Measurements from ENCODE around the gene GAGE10. TPM values are rescaled to one million over a fixed set of nuclear protein-coding genes. Genes with fewer than 3 reads are reported as not detected.
A peak's percentile ranks its signal among the peaks of the same experiment; 100 is the strongest.

Gene GAGE10
- total RNA-seq, 2 donors from 2014 or later: not detected

- Mint-ChIP-seq H3K36me3 (no peaks in the 10 kb centered on the region), H3K27ac (peak overlapping the region; percentile 94 to 98), H3K4me3 (peak overlapping the region; percentile 91), H3K9me3 (no peaks in the 10 kb centered on the region), H3K4me1 (ENCODE audit: low read depth in 2 of 2) (peaks cover 23 to 43% of the 10 kb centered on the region in 2 donors), H3K27me3 (peaks cover 0 to 4% of the 10 kb centered on the region in 2 donors)
- ATAC-seq (peak; percentile 93), DNase-seq (ENCODE audit: low spot score) (peak; percentile 96)
Observed at GRCh38 chrX:49269010-49269766, 34.3 kb upstream of the GAGE10 start.

DNA sequence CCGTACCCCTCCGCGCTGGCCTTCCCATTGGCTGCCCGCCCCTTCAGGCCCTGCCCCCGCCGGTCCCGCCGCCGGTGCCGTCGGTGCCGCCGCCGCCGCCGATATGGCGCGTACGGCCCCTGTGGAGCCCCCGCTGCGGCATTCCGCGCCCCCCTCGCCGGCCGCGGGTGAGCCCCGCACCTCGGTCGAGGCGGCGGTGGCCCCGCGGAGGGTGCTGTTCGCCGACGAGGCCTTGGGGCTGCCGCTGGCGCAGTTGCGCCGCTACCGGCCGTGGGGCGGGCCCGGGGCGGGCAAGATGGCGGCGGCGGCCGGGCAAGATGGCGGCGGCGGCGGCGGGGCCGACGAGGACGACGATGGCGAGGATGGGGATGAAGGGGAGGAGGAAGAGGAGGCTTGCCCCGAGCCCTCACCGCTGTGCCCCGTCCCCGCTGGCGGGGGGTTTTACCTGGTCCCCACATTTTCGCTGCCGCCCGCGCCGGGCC, 33.6 kb upstream of the GAGE10 start, which contains the start of gene PPP1R3F:
Gene PPP1R3F (plus strand): TSS at position 27 of the 482 bp plus-strand sequence. CDS start 77 bp downstream, at position 104.
- H3K9me3 Mint-ChIP-seq: no peaks in the 10 kb centered on the region
- ATAC-seq (peak; percentile 5 to 16), DNase-seq (ENCODE audit: low spot score) (no peak)
- peak within 1 kb of the TSS; percentile 94 to 98 for H3K27ac Mint-ChIP-seq
- peak within 1 kb of the TSS; percentile 91 for H3K4me3 Mint-ChIP-seq
- peaks cover under 1% of the 10 kb centered on the region for H3K36me3 Mint-ChIP-seq
- peaks cover 0 to 4% of the 10 kb centered on the region in 2 donors for H3K27me3 Mint-ChIP-seq
- peaks cover 26 to 49% of the 10 kb centered on the region in 2 donors for H3K4me1 Mint-ChIP-seq (ENCODE audit: low read depth in 2 of 2)

GRCh38 chrX:49270249-49270921, 33.1 kb upstream of the GAGE10 start:
- peak overlapping the region; percentile 67 for H3K4me3 Mint-ChIP-seq
- peaks cover 30 to 54% of the 10 kb centered on the region in 2 donors for H3K4me1 Mint-ChIP-seq (ENCODE audit: low read depth in 2 of 2)
- H3K9me3 Mint-ChIP-seq: no peaks in the 10 kb centered on the region
- ATAC-seq (no peak), DNase-seq (ENCODE audit: low spot score) (no peak)
- H3K27me3 Mint-ChIP-seq: peaks cover 0 to 4% of the 10 kb centered on the region in 2 donors
- H3K27ac Mint-ChIP-seq: peak overlapping the region; percentile 12 to 57
- peaks cover 6% of the 10 kb centered on the region for H3K36me3 Mint-ChIP-seq

DNA sequence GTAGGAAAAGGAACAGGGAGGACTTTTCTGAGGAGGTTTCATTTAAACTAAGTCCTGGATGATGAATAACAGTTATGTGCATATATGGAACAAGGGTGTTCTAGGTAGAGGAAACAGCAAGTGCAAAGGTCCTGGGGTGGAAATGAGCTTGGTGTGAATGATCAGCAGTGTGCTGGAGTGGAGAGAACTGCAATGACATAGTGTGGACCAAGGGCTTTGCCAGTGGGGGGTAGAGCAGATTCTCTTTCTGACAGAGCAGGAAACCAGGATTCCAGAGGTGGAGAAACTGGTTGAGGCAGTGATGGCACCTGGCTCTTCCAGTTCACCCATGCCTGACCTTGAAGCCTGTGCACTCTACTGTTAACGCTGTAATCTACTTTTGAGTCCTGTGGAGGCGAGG, 32.1 kb upstream of the GAGE10 start:
- Mint-ChIP-seq H3K9me3 (no peaks in the 10 kb centered on the region), H3K27ac (peak overlapping the region; percentile 12 to 57), H3K36me3 (peaks cover 6% of the 10 kb centered on the region), H3K4me1 (ENCODE audit: low read depth in 2 of 2) (peaks cover 34 to 56% of the 10 kb centered on the region in 2 donors), H3K27me3 (peaks cover 0 to 4% of the 10 kb centered on the region in 2 donors), H3K4me3 (peak overlapping the region; percentile 67)
- DNase-seq (ENCODE audit: low spot score): no peak
- no peak for ATAC-seq

DNA sequence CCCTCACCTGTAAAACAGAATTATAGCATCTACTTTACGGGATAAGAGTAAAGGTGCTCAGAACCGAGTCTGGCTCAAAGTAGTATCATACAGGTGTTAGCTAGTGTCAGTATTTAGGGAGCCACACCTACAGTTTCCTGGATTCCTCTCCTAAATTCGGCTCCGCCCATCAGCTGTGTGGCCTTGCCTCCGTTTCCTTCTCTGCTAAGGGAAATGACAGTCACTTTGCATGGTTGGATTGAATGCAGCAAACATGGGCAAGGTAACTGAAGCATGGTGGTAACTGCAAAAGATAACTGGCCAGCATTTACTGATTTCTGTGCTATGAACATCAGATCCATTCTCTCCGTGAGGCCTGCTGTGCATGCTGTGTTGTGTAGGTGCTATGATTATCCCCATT, 31.0 kb upstream of the GAGE10 start:
- H3K9me3 Mint-ChIP-seq: no peaks in the 10 kb centered on the region
- no peak for DNase-seq (ENCODE audit: low spot score)

GRCh38 chrX:49273181-49273727, 30.2 kb upstream of the GAGE10 start:
- Mint-ChIP-seq H3K9me3 (no peaks in the 10 kb centered on the region), H3K27ac (peak overlapping the region in 1 of 2 donors; percentile 56), H3K4me3 (peak overlapping the region; percentile 68), H3K36me3 (peaks cover 6% of the 10 kb centered on the region), H3K27me3 (peaks cover 0 to 4% of the 10 kb centered on the region in 2 donors), H3K4me1 (ENCODE audit: low read depth in 2 of 2) (peaks cover 34 to 55% of the 10 kb centered on the region in 2 donors)
- ATAC-seq: no peak
- DNase-seq (ENCODE audit: low spot score): no peak

More for the DNA sequence above, 31.0 kb upstream of the GAGE10 start:
- Mint-ChIP-seq H3K4me3 (peak overlapping the region; percentile 68), H3K27ac (peak overlapping the region in 1 of 2 donors; percentile 56), H3K4me1 (ENCODE audit: low read depth in 2 of 2) (peaks cover 34 to 56% of the 10 kb centered on the region in 2 donors), H3K27me3 (peaks cover 0 to 4% of the 10 kb centered on the region in 2 donors), H3K36me3 (peaks cover 6% of the 10 kb centered on the region)
- no peak for ATAC-seq

DNA sequence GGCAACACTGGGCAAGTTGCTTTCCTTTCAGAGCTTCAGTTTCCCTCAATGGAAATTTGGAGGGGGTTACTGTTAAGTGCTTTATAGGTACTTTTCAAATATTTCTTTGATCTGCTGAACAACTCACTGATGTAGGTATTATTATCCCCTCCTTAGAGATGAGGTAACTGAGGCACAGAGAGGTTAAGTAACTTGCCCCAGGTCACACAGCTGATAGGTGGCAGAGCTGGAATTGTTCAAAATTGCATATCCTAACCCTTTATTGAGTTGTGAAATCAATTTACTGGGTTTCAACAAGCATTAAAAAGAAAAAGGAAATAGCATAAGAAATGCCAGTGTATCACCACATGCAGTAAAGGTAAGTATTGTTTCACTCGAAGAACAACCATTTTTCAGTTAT, 27.2 kb upstream of the GAGE10 start:
- H3K36me3 Mint-ChIP-seq: peaks cover 6% of the 10 kb centered on the region
- H3K27ac Mint-ChIP-seq: no peak overlapping the region
- ATAC-seq: no peak
- H3K27me3 Mint-ChIP-seq: peaks cover 0 to under 1% of the 10 kb centered on the region in 2 donors
- H3K9me3 Mint-ChIP-seq: no peaks in the 10 kb centered on the region
- DNase-seq (ENCODE audit: low spot score): no peak
- H3K4me3 Mint-ChIP-seq: no peak overlapping the region
- H3K4me1 Mint-ChIP-seq (ENCODE audit: low read depth in 2 of 2): peaks cover 26 to 41% of the 10 kb centered on the region in 2 donors

GRCh38 chrX:49276671-49277534, 26.5 kb upstream of the GAGE10 start:
- no peaks in the 10 kb centered on the region for H3K9me3 Mint-ChIP-seq
- H3K4me3 Mint-ChIP-seq: peak overlapping the region; percentile 15
- ATAC-seq (no peak), DNase-seq (ENCODE audit: low spot score) (no peak)
- peaks cover 6% of the 10 kb centered on the region for H3K36me3 Mint-ChIP-seq
- H3K4me1 Mint-ChIP-seq (ENCODE audit: low read depth in 2 of 2): peaks cover 24 to 34% of the 10 kb centered on the region in 2 donors
- peak overlapping the region; percentile 4 to 64 for H3K27ac Mint-ChIP-seq
- H3K27me3 Mint-ChIP-seq: no peaks in the 10 kb centered on the region

DNA sequence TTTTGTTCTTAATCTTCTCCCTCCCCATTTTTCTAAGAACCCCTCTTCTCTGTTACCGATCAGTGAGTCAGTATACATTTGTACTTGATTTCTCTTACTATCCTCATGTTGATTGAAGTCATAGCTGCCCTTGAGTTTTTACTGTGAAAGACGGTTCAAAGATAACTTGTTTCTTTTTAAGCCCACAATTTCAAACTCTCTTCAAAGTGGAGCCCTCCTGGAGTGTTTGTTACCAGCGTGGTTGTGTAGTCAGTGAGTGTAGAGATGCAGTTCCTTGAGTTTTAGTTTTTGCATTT, 26.0 kb upstream of the GAGE10 start:
- Mint-ChIP-seq H3K27ac (peak overlapping the region; percentile 4 to 64), H3K4me1 (ENCODE audit: low read depth in 2 of 2) (peaks cover 23 to 34% of the 10 kb centered on the region in 2 donors), H3K9me3 (no peaks in the 10 kb centered on the region), H3K27me3 (peaks cover 0 to 4% of the 10 kb centered on the region in 2 donors), H3K4me3 (no peak overlapping the region), H3K36me3 (peaks cover 6% of the 10 kb centered on the region)
- DNase-seq (ENCODE audit: low spot score): no peak
- no peak for ATAC-seq

DNA sequence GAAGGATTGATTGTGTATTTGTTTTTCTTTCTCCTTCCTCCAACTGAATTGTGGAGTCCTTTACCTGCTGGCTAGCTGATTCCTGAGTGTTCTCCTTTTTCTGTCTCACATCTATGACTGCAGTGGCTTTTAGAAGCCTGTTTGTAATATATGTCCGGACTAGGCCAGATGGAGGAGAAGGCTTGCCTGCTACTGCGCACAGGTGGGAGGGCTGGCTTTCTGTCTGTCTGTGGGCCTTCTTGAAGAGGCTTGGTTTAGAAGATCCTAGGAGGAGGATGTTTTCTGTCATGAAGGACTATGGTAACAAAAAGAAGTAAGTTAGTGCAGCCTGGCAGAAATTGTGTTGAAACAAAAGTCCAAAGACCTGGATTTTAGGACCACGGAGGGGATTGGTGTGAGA, 25.4 kb upstream of the GAGE10 start:
- Mint-ChIP-seq H3K36me3 (peaks cover 6% of the 10 kb centered on the region), H3K27me3 (peaks cover 0 to 5% of the 10 kb centered on the region in 2 donors), H3K9me3 (no peaks in the 10 kb centered on the region), H3K4me1 (ENCODE audit: low read depth in 2 of 2) (peaks cover 19 to 31% of the 10 kb centered on the region in 2 donors), H3K4me3 (no peak overlapping the region), H3K27ac (peak overlapping the region in 1 of 2 donors; percentile 64)
- no peak for DNase-seq (ENCODE audit: low spot score)
- ATAC-seq: no peak

DNA sequence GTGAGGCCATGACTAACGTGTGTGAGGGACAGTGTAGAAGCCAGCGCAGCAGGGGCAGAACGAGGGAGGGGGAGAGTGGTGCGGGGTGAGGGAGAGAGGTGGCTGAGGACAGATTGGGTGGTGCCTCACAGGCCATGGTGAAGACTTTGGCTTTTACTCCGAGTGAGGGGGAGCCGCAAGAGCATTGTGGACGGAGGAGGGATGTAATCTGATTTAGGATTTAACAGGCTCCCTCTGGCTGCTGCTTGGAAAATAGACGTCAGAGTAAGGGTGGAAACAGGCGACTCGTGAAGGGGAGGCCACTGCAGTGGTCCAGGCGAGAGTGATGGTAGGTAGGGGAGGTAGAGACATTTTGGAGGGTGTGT, 20.8 kb upstream of the GAGE10 start:
- peaks cover 0 to 5% of the 10 kb centered on the region in 2 donors for H3K27me3 Mint-ChIP-seq
- H3K4me3 Mint-ChIP-seq: no peak overlapping the region
- ATAC-seq: no peak
- H3K36me3 Mint-ChIP-seq: no peaks in the 10 kb centered on the region
- no peaks in the 10 kb centered on the region for H3K9me3 Mint-ChIP-seq
- H3K4me1 Mint-ChIP-seq (ENCODE audit: low read depth in 2 of 2): peaks cover 5 to 8% of the 10 kb centered on the region in 2 donors
- DNase-seq (ENCODE audit: low spot score): no peak
- peak overlapping the region in 1 of 2 donors; percentile 29 for H3K27ac Mint-ChIP-seq

DNA sequence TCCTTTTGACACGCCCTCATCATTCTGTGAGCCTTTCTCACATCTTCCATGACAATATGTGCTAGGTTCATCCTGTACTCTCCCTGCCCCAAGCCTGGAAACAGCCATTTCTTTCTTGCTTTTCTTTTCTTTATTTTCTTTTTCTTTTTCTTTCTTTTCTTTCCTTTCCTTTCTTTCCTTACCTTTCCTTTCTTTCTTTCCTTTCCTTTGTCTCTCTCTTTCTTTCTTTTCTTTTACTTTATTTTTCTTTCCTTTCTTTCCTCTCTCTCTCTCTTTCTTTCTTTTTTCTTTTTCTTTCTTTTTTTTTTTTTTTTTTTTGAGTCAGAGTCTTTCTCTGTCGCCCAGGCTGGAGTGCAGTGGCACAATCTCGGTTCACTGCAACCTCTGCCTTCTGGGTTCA, 19.2 kb upstream of the GAGE10 start:
- Mint-ChIP-seq H3K4me3 (no peak overlapping the region), H3K27ac (no peak overlapping the region), H3K27me3 (peaks cover 0 to 7% of the 10 kb centered on the region in 2 donors), H3K4me1 (ENCODE audit: low read depth in 2 of 2) (peaks cover 7 to 11% of the 10 kb centered on the region in 2 donors), H3K9me3 (no peaks in the 10 kb centered on the region), H3K36me3 (no peaks in the 10 kb centered on the region)
- no peak for DNase-seq (ENCODE audit: low spot score)
- ATAC-seq: no peak

GRCh38 chrX:49286136-49286535, 17.3 kb upstream of the GAGE10 start:
- no peak overlapping the region for H3K27ac Mint-ChIP-seq
- no peak overlapping the region for H3K4me3 Mint-ChIP-seq
- peaks cover 0 to 8% of the 10 kb centered on the region in 2 donors for H3K27me3 Mint-ChIP-seq
- no peaks in the 10 kb centered on the region for H3K9me3 Mint-ChIP-seq
- H3K36me3 Mint-ChIP-seq: no peaks in the 10 kb centered on the region
- DNase-seq (ENCODE audit: low spot score) (no peak), ATAC-seq (no peak)
- peaks cover 7 to 11% of the 10 kb centered on the region in 2 donors for H3K4me1 Mint-ChIP-seq (ENCODE audit: low read depth in 2 of 2)
